Femur (tissue), 1 donor: ENCODE measurements around the gene NUP50.

Experiments used
- DNase-seq: peaks from one replicate; pipeline ENCODE4 v3.0.0-alpha.2; 2017

NUP50 gene

GRCh38 chr22:45233827-45234226 is 70.1 kb downstream of the NUP50 start:
- no peak for DNase-seq

GRCh38 chr22:45235101-45235777 is 71.5 kb downstream of the NUP50 start:
- peak; percentile 70 for DNase-seq

DNA sequence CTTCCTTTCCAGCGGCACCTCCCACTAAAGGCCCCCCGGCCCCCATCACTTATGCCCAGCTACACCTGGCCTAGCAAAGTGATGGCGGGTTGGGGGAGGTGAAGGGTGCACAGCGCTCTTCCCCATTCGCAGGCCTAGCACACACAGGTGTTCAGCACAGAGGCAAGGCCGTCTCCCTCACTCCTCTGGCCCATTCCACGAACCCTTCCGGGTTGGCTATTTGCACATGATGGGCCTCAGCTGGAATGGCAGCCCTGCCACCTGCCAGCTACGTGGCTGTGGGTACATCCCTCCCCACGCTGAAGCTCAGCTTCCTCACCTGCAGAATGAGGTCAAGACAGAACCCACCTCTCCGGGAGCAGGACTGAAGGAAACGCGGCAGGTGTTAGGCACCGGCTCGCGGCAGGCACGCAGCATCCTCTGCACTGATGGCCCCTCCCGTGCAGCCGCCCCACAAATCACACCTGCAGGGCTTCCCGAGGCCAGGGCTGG is 72.2 kb downstream of the NUP50 start:
- DNase-seq = no peak

DNA sequence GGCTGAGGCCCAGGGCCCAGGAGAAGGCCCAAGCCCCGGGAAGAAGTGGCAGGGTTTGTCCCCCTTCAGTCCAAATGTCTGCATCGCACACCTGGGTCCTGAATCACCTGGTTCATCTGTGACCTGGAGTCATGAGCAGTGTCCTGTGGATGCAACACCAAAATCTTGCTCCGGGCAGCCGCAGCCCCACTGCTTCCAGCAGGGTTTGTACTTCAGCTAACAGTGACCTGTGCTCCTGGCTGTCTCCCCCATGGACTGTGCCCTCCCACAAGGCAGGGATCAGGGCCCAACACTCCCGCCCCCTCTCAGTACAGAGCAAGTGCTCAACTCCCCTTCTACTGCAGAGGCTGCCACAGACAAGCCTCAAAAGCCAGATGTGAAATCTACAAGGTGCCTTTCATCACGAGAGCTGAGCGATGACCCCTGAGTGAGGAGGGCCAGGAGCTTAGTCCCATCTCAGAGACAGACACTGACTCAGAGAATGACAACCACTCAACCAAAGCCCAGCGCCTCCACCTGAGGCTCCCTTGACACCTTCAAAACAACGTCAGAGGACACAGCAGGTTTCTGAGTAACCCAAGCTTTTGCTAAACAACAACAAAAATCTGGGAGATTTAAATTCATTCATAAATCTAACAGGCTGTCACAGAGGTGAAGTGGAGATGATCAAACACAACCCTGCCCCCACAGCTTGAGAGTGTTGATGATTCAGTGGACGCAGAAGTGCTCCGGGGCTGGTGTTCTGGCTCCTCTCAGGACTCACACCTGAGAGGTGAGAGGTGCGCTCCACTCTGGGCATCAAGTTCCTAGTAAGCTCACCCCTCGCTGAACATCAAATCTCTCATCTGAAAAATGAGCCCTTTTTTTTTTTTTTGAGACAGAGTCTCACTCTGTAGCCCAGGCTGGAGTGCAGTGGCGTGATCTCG is 73.6 kb downstream of the NUP50 start:
- DNase-seq = no peak
